ENCODE measurements around the gene TRIO.

DNA sequence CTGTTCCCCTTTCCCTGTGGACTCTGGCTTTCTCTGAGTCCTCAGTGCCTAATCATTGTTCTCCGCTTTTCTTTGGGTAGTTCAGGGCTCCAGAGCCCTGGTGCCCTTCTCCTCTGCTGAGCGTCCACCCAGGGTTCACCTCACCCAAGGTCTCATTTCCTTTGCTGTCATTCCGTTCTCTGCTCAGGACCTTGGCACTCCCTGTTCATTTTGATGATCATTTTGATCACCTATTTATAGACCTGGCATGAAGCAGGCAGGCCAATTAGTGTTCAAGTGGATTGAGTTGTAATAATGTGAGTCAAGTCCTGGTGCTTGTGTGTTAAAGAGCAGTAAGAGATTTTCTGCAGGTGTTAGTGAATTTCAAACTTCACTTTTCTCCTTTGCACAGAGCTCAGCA is 3.6 kb downstream of the TRIO start:
- no peak for TF ChIP-seq RCOR1 (IDR thresholded peaks at IDR 0.05; ENCODE audit: low read length)
- no peak for TF ChIP-seq CTCF (IDR thresholded peaks at IDR 0.05)
- TF ChIP-seq NFIC (IDR thresholded peaks at IDR 0.05; ENCODE audit: borderline replicate concordance): no peak
- TF ChIP-seq, protein P1, sequence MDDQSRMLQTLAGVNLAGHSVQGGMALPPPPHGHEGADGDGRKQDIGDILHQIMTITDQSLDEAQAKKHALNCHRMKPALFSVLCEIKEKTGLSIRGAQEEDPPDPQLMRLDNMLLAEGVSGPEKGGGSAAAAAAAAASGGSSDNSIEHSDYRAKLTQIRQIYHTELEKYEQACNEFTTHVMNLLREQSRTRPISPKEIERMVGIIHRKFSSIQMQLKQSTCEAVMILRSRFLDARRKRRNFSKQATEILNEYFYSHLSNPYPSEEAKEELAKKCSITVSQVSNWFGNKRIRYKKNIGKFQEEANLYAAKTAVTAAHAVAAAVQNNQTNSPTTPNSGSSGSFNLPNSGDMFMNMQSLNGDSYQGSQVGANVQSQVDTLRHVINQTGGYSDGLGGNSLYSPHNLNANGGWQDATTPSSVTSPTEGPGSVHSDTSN (IDR thresholded peaks at IDR 0.05): no peak
- TF ChIP-seq MXI1 (IDR thresholded peaks at IDR 0.05; ENCODE audit: low read depth, low read length): no peak
- TF ChIP-seq, protein P2, sequence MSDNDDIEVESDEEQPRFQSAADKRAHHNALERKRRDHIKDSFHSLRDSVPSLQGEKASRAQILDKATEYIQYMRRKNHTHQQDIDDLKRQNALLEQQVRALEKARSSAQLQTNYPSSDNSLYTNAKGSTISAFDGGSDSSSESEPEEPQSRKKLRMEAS (IDR thresholded peaks at IDR 0.05; ENCODE audit: low read depth): no peak
- TF ChIP-seq, protein P3, sequence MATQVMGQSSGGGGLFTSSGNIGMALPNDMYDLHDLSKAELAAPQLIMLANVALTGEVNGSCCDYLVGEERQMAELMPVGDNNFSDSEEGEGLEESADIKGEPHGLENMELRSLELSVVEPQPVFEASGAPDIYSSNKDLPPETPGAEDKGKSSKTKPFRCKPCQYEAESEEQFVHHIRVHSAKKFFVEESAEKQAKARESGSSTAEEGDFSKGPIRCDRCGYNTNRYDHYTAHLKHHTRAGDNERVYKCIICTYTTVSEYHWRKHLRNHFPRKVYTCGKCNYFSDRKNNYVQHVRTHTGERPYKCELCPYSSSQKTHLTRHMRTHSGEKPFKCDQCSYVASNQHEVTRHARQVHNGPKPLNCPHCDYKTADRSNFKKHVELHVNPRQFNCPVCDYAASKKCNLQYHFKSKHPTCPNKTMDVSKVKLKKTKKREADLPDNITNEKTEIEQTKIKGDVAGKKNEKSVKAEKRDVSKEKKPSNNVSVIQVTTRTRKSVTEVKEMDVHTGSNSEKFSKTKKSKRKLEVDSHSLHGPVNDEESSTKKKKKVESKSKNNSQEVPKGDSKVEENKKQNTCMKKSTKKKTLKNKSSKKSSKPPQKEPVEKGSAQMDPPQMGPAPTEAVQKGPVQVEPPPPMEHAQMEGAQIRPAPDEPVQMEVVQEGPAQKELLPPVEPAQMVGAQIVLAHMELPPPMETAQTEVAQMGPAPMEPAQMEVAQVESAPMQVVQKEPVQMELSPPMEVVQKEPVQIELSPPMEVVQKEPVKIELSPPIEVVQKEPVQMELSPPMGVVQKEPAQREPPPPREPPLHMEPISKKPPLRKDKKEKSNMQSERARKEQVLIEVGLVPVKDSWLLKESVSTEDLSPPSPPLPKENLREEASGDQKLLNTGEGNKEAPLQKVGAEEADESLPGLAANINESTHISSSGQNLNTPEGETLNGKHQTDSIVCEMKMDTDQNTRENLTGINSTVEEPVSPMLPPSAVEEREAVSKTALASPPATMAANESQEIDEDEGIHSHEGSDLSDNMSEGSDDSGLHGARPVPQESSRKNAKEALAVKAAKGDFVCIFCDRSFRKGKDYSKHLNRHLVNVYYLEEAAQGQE (IDR thresholded peaks at IDR 0.05; ENCODE audit: low read depth, low read length): no peak
- TF ChIP-seq RAD21 (IDR thresholded peaks at IDR 0.05; ENCODE audit: low read length): no peak
